B cell (primary cell): ENCODE measurements around the gene PTPRG. TPM values are rescaled to one million over a fixed set of nuclear protein-coding genes. Genes with fewer than 3 reads are reported as not detected.

Experiments
- ATAC-seq: fragments of 200-7000 bp; cut with Tn5 transposase; one replicate; pipeline ENCODE4 v1.10.0; 2021; ENCODE audit warnings: low read depth, mild to moderate bottlenecking, moderate number of reproducible peaks, moderate library complexity
- CTCF ChIA-PET: fragments of 350-600 bp; sonication (Branson Sonifier 250); formaldehyde crosslinking; loops from one replicate; lab custom pipeline; 2021; ENCODE audit warnings: antibody characterized with exemption, inconsistent platforms; lab: Charles Lee
- POLR2A ChIA-PET: fragments of 350-600 bp; sonication (Branson Sonifier 250); formaldehyde crosslinking; loops from one replicate; lab custom pipeline; 2021; ENCODE audit warnings: antibody characterized with exemption; lab: Charles Lee
- DNase-seq: peaks from one replicate; pipeline ENCODE4 v3.0.0; 2013
- H2AFZ ChIP-seq: 2 replicates; pipeline ENCODE4 v1.6.1; 2012; ENCODE audit warnings: mild to moderate bottlenecking, low read depth, low read length; ENCODE audit not compliant: insufficient read depth, poor library complexity, severe bottlenecking
- H3K27ac ChIP-seq, 2 donors: 1 replicate in 1 of 2; 2 replicates in 1 of 2; pipeline ENCODE4 v1.5.1; 2012 to 2013; ENCODE audit warnings: low read length in 2 of 2, mild to moderate bottlenecking in 2 of 2, moderate library complexity in 1 of 2
- H3K27me3 ChIP-seq, 4 experiments: fragments of 200-600 bp in 1 of 4; sonication (generic) in 1 of 4; replicated peaks in 1 of 4; 1 replicate in 2 of 4; 2 replicates in 2 of 4; pipeline versions ENCODE4 v1.6.1 to v1.7.0; 2013 to 2016; ENCODE audit warnings: low read length in 3 of 4, mild to moderate bottlenecking in 2 of 4, mixed read lengths in 1 of 4, moderate library complexity in 1 of 4; ENCODE audit not compliant: insufficient read depth in 4 of 4, control insufficient read depth in 3 of 4; ENCODE audit errors: control extremely low read depth in 1 of 4
- H3K36me3 ChIP-seq, 2 experiments: replicated peaks in 1 of 2; 1 replicate in 1 of 2; 2 replicates in 1 of 2; pipeline versions ENCODE4 v1.6.1 to v1.7.1; 2013; ENCODE audit warnings: low read length in 1 of 2; ENCODE audit not compliant: insufficient read depth in 2 of 2, control insufficient read depth in 1 of 2; ENCODE audit errors: control extremely low read depth in 1 of 2, extremely low read depth in 1 of 2
- H3K4me1 ChIP-seq, 2 donors: fragments of 200-600 bp in 1 of 2; sonication (generic) in 1 of 2; 1 replicate in 1 of 2; 2 replicates in 1 of 2; pipeline versions ENCODE4 v1.5.1 to v1.6.1; 2013 to 2017; ENCODE audit warnings: low read length in 2 of 2; ENCODE audit not compliant: control insufficient read depth in 2 of 2, insufficient read depth in 2 of 2
- H3K4me2 ChIP-seq: replicated peaks from 2 replicates; pipeline ENCODE3; 2012; ENCODE audit warnings: mild to moderate bottlenecking, low read depth, low read length; ENCODE audit not compliant: poor library complexity, severe bottlenecking
- H3K4me3 ChIP-seq, 5 experiments: fragments of 200-600 bp in 1 of 5; sonication (generic) in 1 of 5; 1 replicate in 3 of 5; 2 replicates in 2 of 5; pipeline versions ENCODE4 v1.5.1 to v1.7.0; 2011 to 2016; ENCODE audit warnings: low read length in 4 of 5, mild to moderate bottlenecking in 4 of 5, low read depth in 2 of 5, control low read depth in 1 of 5, moderate library complexity in 1 of 5; ENCODE audit not compliant: insufficient read depth in 1 of 5; ENCODE audit errors: control extremely low read depth in 1 of 5, extremely low read depth in 1 of 5
- H3K79me2 ChIP-seq: fragments of 200-600 bp; sonication (generic); one replicate; pipeline ENCODE4 v1.6.0; 2016; ENCODE audit warnings: low read length; ENCODE audit not compliant: control insufficient read depth, insufficient read depth
- H3K9ac ChIP-seq: fragments of 200-600 bp; sonication (generic); 2 replicates; pipeline ENCODE4 v1.6.1; 2017; ENCODE audit warnings: mild to moderate bottlenecking, low read length, moderate library complexity
- H3K9me3 ChIP-seq, 3 donors: one replicate each; pipeline versions ENCODE4 v1.6.1 to v1.7.1; 2013; ENCODE audit warnings: low read length in 2 of 3; ENCODE audit not compliant: control insufficient read depth in 2 of 3, insufficient read depth in 1 of 3; ENCODE audit errors: control extremely low read depth in 1 of 3
- H4K20me1 ChIP-seq: 2 replicates; pipeline ENCODE4 v1.6.0; 2012; ENCODE audit warnings: mild to moderate bottlenecking, low read length; ENCODE audit not compliant: insufficient read depth, control insufficient read depth, poor library complexity, severe bottlenecking
- H3K27ac Mint-ChIP-seq: one replicate; pipeline ENCODE4 v1.8.0; 2021; ENCODE audit warnings: mixed read lengths
- H3K27me3 Mint-ChIP-seq: one replicate; pipeline ENCODE4 v1.8.0; 2021; ENCODE audit warnings: mixed read lengths
- H3K4me1 Mint-ChIP-seq: one replicate; pipeline ENCODE4 v1.8.0; 2021; ENCODE audit warnings: mixed read lengths
- H3K4me3 Mint-ChIP-seq: one replicate; pipeline ENCODE4 v1.8.0; 2021; ENCODE audit warnings: mixed read lengths
- H3K9me3 Mint-ChIP-seq: one replicate; pipeline ENCODE4 v1.8.0; 2022; ENCODE audit warnings: mixed read lengths; ENCODE audit not compliant: insufficient read depth
- CTCF ChIP-seq: fragments of 200-600 bp; IDR thresholded peaks from one replicate; pipeline ENCODE4 v1.8.0; 2022; ENCODE audit warnings: antibody characterized with exemption, mild to moderate bottlenecking
- EZH2 ChIP-seq: IDR thresholded peaks from 2 replicates; pipeline ENCODE4 v1.6.1; 2012; ENCODE audit warnings: borderline replicate concordance, low read depth, mild to moderate bottlenecking, moderate library complexity, low read length; ENCODE audit not compliant: insufficient read depth, poor library complexity, severe bottlenecking
- WGBS: methylation state at CpG from one replicate; pipeline ENCODE4 v1.1.5; 2013; ENCODE audit warnings: missing lambda C conversion rate; ENCODE audit not compliant: insufficient coverage; 5-methylcytosine and 5-hydroxymethylcytosine counted together
- intact Hi-C: fragments of 100-400 bp; cut with micrococcal nuclease; formaldehyde crosslinking; loops from one replicate; pipeline ENCODE4 v1.10.0; 2022
- polyA plus RNA-seq: library from polyadenylated mRNA; depleted of rRNA; stranded (reverse); fragments of >200 nt; gene quantifications from 2 replicates; pipeline ENCODE4 v1.2.3, GENCODE V29; 2012
- total RNA-seq, 2 donors: library from RNA; stranded (reverse); fragments of 120-200 nt in 1 of 2; gene quantifications; 1 replicate in 1 of 2; 2 replicates in 1 of 2; pipeline versions ENCODE4 v1.2.3 to v1.2.4, GENCODE V29; 2013 to 2022

Gene PTPRG
- total and polyA plus RNA-seq, 2 donors (not counting 1 experiment from before 2014, with no cell fraction given) = 0.12 to 1.3 TPM

GRCh38 chr3:61665987-61666386 is 104.6 kb downstream of the PTPRG start:
- no peaks in the 10 kb centered on the region for H3K4me1 ChIP-seq
- Mint-ChIP-seq H3K4me3 (no peak overlapping the region), H3K27me3 (no peaks in the 10 kb centered on the region), H3K27ac (no peak overlapping the region), H3K9me3 (no peaks in the 10 kb centered on the region), H3K4me1 (peaks cover 3% of the 10 kb centered on the region)
- TF ChIP-seq EZH2 (no peak), CTCF (no peak)
- DNase-seq = no peak
- H2AFZ ChIP-seq = no peak overlapping the region
- no CpG with 5 or more reads among the region's 5 CpGs for WGBS
- no peak overlapping the region for H3K4me2 ChIP-seq
- no peaks in the 10 kb centered on the region for H4K20me1 ChIP-seq
- H3K9me3 ChIP-seq = peaks cover 0 to 3% (median 0%) of the 10 kb centered on the region in 3 donors
- no peak overlapping the region for H3K27ac ChIP-seq
- no peaks in the 10 kb centered on the region for H3K27me3 ChIP-seq
- no peak overlapping the region for H3K9ac ChIP-seq
- intact Hi-C loops = no loop called here
- H3K4me3 ChIP-seq = no peak overlapping the region
- no peaks in the 10 kb centered on the region for H3K79me2 ChIP-seq
- no peaks in the 10 kb centered on the region for H3K36me3 ChIP-seq
- no peak for ATAC-seq
- ChIA-PET CTCF (no interaction called here), POLR2A (no interaction called here)

- no peaks in the 10 kb centered on the region for H4K20me1 ChIP-seq
- POLR2A ChIA-PET = no interaction called here
- no peaks in the 10 kb centered on the region for H3K36me3 ChIP-seq
- TF ChIP-seq CTCF (no peak), EZH2 (no peak)
- no peak overlapping the region for H3K27ac ChIP-seq
- no peaks in the 10 kb centered on the region for H3K9me3 Mint-ChIP-seq
- H3K9ac ChIP-seq = no peak overlapping the region
- H3K9me3 ChIP-seq = peaks cover 0 to 3% (median 0%) of the 10 kb centered on the region in 3 donors
- 71% methylated on average over 1 of the region's 6 CpGs for WGBS
- H2AFZ ChIP-seq = no peak overlapping the region
- H3K4me1 Mint-ChIP-seq = peaks cover 3% of the 10 kb centered on the region
- H3K4me2 ChIP-seq = no peak overlapping the region
- H3K4me3 Mint-ChIP-seq = no peak overlapping the region
- ATAC-seq = no peak
- H3K27ac Mint-ChIP-seq = no peak overlapping the region
- no peaks in the 10 kb centered on the region for H3K4me1 ChIP-seq
- CTCF ChIA-PET = no interaction called here
- DNase-seq = no peak
- intact Hi-C loops = no loop called here
- H3K79me2 ChIP-seq = no peaks in the 10 kb centered on the region
- H3K4me3 ChIP-seq = no peak overlapping the region
- H3K27me3 ChIP-seq = no peaks in the 10 kb centered on the region
- H3K27me3 Mint-ChIP-seq = no peaks in the 10 kb centered on the region
These were observed 105.4 kb downstream of the PTPRG start for GRCh38 chr3:61666615-61667330.
